WERI-Rb-1 (cell line): ENCODE data around the gene MAP3K19.

Experiments
- DNase-seq: peaks from one replicate; pipeline ENCODE4 v3.0.0-alpha.2; 2020
- H3K27ac ChIP-seq: fragments of 250-450 bp; sonication (Bioruptor Pico); 2 replicates; pipeline ENCODE4 v1.5.1; 2020; ENCODE audit warnings: mild to moderate bottlenecking, moderate library complexity
- H3K27me3 ChIP-seq: fragments of 250-450 bp; sonication (Bioruptor Pico); 2 replicates; pipeline ENCODE4 v1.5.1; 2021; ENCODE audit warnings: mild to moderate bottlenecking, low read depth, moderate library complexity; ENCODE audit not compliant: insufficient read depth, severe bottlenecking
- H3K36me3 ChIP-seq: fragments of 250-450 bp; sonication (Bioruptor Pico); 2 replicates; pipeline ENCODE4 v1.5.1; 2020; ENCODE audit warnings: mild to moderate bottlenecking, moderate library complexity
- H3K4me3 ChIP-seq: 2 replicates; pipeline ENCODE4 v1.5.1; 2011; ENCODE audit warnings: low read depth, mild to moderate bottlenecking, control low read depth, low read length
- H3K9me3 ChIP-seq: fragments of 250-450 bp; sonication (Bioruptor Pico); 2 replicates; pipeline ENCODE4 v1.5.1; 2021; ENCODE audit warnings: mild to moderate bottlenecking, moderate library complexity; ENCODE audit not compliant: severe bottlenecking
- CTCF ChIP-seq: IDR thresholded peaks from 2 replicates; pipeline ENCODE4 v1.5.1; 2011; ENCODE audit warnings: low read depth, mild to moderate bottlenecking, control low read depth, inconsistent platforms, low read length

Gene MAP3K19

GRCh38 chr2:134954065-134954464, 93.2 kb downstream of the MAP3K19 start:
- no peak overlapping the region for H3K4me3 ChIP-seq
- peaks cover 67% of the 10 kb centered on the region for H3K36me3 ChIP-seq
- DNase-seq, result no peak
- H3K9me3 ChIP-seq, result no peaks in the 10 kb centered on the region
- no peaks in the 10 kb centered on the region for H3K27me3 ChIP-seq
- no peak overlapping the region for H3K27ac ChIP-seq
- TF ChIP-seq CTCF, result no peak

- Histone ChIP-seq H3K4me3 (no peak overlapping the region), H3K36me3 (peaks cover 77% of the 10 kb centered on the region), H3K27me3 (no peaks in the 10 kb centered on the region), H3K9me3 (no peaks in the 10 kb centered on the region), H3K27ac (no peak overlapping the region)
- no peak for DNase-seq
- no peak for TF ChIP-seq CTCF
These were observed 94.6 kb downstream of the MAP3K19 start for GRCh38 chr2:134952608-134953007.

- no peak for TF ChIP-seq CTCF
- H3K27me3 ChIP-seq, result no peaks in the 10 kb centered on the region
- no peak overlapping the region for H3K27ac ChIP-seq
- DNase-seq, result no peak
- H3K9me3 ChIP-seq, result no peaks in the 10 kb centered on the region
- no peak overlapping the region for H3K4me3 ChIP-seq
- peaks cover 77% of the 10 kb centered on the region for H3K36me3 ChIP-seq
These were observed 96.4 kb downstream of the MAP3K19 start for GRCh38 chr2:134950886-134951285.

GRCh38 chr2:134949981-134950708, 97.1 kb downstream of the MAP3K19 start:
- Histone ChIP-seq H3K27me3 (no peaks in the 10 kb centered on the region), H3K27ac (no peak overlapping the region), H3K9me3 (no peaks in the 10 kb centered on the region), H3K4me3 (no peak overlapping the region), H3K36me3 (peaks cover 78% of the 10 kb centered on the region)
- TF ChIP-seq CTCF, result no peak
- DNase-seq, result no peak

GRCh38 chr2:134946073-134946472, 101.2 kb downstream of the MAP3K19 start:
- TF ChIP-seq CTCF, result no peak
- Histone ChIP-seq H3K27ac (no peak overlapping the region), H3K27me3 (no peaks in the 10 kb centered on the region), H3K36me3 (peaks cover 69% of the 10 kb centered on the region), H3K9me3 (no peaks in the 10 kb centered on the region), H3K4me3 (no peak overlapping the region)
- DNase-seq, result no peak

- no peak overlapping the region for H3K27ac ChIP-seq
- no peak for TF ChIP-seq CTCF
- DNase-seq, result no peak
- H3K4me3 ChIP-seq, result no peak overlapping the region
- peaks cover 69% of the 10 kb centered on the region for H3K36me3 ChIP-seq
- no peaks in the 10 kb centered on the region for H3K27me3 ChIP-seq
- no peaks in the 10 kb centered on the region for H3K9me3 ChIP-seq
These were observed 102.3 kb downstream of the MAP3K19 start for GRCh38 chr2:134944975-134945374.
